DMS114 treated with DMSO at 0.1 percent for 48 hours (cell line): ENCODE measurements around the gene REEP3.

Experiments used
- DNase-seq: peaks from one replicate; lab custom pipeline; 2025; ENCODE audit not compliant: unreplicated experiment; lab: John Stamatoyannopoulos, UW

The REEP3 gene

GRCh38 chr10:63584725-63585035 is 63.5 kb downstream of the REEP3 start:
- DNase-seq, result no peak

DNA sequence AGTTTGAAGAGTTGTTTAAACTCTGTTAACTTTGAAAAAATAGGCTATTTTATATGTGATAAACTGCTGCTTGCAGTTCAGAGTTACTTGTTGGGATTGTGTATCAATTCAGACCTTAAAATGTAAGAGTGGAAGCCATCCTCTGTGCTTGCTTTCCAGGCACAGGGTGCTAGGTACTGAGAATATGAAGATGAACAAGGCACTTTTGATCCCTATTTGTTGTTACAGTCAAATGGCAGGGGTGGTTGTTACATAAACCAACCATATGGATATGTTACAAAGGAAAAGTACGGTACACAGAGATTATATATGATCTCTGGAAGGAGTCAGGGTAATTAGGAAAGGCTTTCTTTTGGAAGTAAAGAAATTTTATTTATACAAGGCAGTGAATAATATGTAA is 63.8 kb downstream of the REEP3 start:
- DNase-seq, result no peak

DNA sequence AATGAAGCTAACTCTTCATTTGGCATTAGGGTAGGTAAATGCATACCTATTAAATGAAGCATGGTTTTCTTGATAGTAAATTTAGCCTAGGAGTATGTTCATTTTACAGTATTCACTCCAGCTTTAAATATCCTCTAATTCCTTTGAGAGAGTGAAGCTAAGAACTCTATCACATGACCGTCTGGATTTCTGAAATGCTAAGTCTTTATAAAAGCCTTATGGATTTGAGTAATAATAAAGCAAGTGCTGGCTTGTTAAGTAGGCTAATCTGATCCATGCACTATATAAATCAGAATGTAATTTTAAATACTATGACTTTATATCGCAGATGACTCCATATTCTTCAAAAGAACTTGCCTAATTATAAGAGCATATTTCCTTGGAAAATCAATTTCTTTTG is 64.8 kb downstream of the REEP3 start:
- DNase-seq, result no peak

DNA sequence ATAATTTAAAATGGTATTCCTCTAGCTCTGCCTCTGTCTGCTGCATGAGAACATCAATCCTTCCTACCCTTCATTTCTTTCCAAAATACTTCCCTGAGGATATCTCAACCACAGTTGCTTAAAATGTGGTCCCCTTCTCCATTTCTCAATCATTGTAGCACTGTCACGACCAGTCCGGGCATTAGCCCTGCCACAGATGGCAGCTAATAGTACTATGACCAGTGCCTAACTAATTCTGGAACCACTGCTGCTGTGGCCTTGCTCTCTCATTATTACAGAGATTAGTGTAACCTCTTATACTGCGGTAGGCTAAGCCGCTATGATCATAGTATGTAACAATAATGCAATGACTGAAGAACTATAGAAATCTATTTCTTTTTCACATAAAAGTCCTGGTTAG is 66.0 kb downstream of the REEP3 start:
- no peak for DNase-seq

GRCh38 chr10:63588436-63589167 is 67.4 kb downstream of the REEP3 start:
- DNase-seq, result no peak

DNA sequence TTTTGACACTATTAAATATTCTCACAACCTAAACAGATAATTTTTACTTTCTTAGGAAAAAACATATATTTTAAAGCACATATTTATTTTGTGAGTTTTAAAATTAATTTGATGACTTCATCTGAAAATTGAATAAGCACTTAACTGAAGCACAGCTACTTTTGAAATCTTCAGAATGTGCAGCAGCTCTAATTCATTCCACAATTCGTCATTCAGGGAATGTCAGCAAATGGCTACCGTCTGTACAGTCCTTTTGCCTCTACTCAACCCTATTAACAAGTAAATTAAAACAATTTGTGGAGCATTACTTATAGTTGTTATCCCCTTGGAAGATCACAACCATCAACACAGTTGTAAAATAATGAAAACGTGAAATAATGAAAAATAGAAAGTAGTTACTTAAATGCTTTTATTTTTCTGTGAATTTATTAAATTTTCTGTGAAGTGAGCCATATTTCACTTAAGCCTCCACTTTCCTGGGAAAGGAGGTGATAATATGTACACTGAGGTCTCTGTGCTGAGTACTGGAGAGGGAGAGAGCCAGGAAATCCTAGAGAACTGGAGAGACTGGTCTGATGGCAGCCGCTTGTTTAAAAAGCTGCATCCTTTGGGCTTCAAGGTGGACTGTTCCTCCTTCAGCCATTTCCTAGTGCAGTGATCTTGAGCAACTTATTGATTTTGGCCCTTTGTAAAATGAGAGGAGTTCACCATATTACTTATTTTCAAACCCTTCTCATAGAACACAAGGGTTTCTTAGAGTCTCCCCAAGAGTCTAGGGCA is 70.6 kb downstream of the REEP3 start:
- DNase-seq, result no peak

DNA sequence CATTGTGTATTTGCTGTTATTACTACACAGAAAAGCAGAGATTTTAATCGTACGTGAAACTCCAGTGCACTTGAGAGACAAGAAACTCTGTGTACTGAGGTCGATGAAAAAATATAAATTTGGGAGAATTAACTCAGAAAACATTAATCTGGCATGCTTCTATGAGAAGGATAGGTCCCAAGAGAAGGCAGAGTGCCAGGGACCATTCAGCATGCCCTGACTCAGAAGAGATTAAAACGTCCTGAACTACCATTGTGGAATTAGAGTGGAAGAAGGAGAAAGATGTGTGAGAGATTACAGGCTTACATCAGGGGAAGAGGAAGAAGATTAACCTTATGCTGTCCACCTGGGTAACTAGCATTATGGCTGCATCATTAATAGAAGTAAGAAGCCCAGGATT is 72.4 kb downstream of the REEP3 start:
- DNase-seq, result no peak

GRCh38 chr10:63595072-63595471 is 73.9 kb downstream of the REEP3 start:
- DNase-seq, result no peak

DNA sequence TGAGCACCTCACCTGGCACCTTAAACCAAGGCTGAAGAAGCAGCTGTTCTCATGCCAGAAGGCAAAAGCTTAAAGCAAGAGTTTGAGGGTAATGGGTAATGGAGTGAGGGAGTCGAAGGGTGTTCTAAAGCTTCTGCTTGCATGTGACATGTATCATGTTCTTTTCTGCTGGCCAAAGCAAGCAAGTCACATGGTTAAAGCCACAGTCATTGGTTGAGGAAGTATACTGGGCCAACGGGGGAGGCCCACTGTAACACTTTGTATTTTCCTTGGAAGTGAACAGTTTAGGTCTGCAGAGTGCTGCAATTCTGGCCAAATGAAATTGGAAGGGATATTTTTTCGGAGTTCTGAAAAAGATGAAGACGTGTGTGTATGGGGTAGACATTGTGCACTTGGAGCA is 75.7 kb downstream of the REEP3 start:
- no peak for DNase-seq

- no peak for DNase-seq
Measured at GRCh38 chr10:63600540-63600939, 79.3 kb downstream of the REEP3 start.

DNA sequence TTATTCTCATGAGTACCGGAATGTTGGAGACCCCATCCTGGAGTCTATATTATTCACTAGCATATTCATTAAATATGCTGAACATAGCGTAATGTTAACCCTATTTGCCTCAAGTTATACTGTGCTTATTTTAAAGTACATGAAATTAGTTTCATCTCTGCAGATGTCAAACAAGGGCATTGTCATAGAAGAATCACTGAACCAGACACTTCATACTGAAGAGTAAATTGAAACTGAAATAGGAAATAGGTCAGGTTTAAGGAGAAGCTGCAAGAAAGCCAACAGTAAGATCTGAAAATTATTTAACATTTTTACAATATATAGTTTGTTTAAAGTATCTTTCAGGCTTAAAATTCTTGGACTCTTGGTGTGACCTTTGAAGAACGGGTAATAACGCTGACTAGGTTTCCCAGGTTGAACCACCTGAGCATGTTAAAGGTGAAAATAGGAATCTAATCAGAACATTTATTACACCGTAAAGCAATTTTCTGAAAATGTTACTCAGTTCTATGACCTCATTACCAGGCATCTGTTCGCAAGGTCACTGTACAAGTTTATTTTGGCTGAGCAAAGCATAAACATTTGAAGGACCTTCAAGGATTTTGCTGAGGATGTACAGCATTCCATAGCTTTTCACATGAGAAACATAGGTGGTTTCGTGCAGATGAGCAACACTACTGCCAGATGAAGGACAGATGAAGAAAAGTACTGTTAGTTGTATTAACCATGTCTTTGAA is 82.7 kb downstream of the REEP3 start:
- no peak for DNase-seq

GRCh38 chr10:63605197-63605967 is 84.2 kb downstream of the REEP3 start:
- no peak for DNase-seq

GRCh38 chr10:63608511-63608910 is 87.3 kb downstream of the REEP3 start:
- DNase-seq, result no peak

GRCh38 chr10:63611078-63611477 is 89.9 kb downstream of the REEP3 start:
- no peak for DNase-seq

DNA sequence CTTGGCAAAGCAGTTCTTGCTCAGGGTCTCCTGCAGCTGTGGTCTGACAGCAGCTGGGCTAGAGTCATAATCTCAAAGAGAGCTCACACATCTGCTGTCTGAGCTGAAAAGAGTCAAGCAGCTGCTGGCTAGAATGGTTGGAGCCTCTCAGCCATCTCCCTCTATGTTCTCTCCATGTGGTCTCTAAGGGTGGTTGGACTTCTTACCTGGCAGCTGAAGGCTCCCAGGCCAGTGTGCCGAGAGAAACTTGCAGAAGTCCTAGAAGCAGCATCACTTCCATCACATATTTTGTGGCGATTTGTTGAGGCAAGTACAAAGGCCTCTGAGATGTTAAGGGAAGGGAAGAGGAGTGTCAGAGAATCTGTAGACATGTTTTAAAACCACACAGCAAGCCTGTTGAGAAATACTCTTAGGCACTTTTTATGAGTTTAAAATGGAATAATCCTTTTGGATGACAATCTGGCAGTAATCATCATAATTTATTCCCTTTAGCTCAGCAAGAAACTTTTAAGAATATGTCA is 93.2 kb downstream of the REEP3 start:
- DNase-seq, result no peak

GRCh38 chr10:63618552-63618951 is 97.4 kb downstream of the REEP3 start:
- DNase-seq, result no peak

DNA sequence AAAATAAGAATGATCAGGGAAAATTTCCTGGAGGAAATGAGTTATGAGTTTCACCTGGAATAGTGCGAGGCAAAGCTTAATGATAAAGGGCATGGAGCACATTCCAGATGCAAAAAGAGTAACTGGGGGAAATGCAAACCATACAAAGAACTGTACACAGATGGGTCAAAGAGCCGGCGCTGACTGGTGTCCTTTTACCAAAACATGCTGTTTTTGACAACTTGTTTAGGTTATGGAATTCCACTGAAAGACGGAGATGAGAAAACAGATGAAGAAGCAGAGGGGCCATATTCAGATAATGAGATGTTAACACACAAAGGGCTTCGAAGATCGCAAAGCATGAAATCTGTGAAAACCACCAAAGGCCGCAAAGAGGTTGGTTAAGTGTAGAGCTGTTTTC is 98.2 kb downstream of the REEP3 start:
- DNase-seq, result no peak

DNA sequence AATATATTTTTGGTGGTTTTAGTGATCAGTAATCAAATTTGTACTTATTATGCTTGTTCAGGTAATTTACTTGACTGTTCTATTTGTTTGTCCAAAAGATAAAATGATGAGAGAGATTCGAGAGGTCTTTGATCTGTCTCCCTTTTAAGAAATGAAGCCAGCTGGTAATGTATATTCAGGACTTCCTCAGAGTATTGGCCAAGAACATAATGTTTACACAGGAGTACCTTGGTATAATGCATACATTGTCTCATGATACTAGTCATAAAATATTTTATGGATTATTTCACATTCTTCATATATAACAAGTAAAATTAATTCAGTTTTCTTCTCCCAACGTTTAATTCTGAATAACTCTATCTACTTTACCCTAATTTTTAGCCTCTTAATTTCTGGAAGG is 100.9 kb downstream of the REEP3 start:
- no peak for DNase-seq

DNA sequence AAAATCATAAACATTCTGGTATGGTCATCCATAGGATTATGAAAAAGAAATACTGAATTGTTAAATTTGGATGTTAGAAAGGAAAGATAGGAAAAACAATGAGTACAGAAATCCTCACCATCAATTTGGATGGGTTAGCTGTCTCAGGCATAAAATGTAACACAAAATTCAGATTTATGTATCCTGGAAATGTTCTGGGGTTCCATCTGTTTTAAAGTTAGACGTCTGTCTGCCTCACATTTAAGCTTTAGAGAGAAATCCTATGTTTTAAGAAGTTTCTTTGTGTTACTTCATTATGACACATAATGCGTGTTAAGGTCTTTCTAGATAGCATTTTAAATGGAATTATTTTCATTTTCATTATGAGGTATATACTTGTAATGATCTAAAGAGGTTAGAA is 103.5 kb downstream of the REEP3 start:
- DNase-seq, result no peak

- no peak for DNase-seq
Measured at GRCh38 chr10:63627396-63627795, 106.2 kb downstream of the REEP3 start.

DNA sequence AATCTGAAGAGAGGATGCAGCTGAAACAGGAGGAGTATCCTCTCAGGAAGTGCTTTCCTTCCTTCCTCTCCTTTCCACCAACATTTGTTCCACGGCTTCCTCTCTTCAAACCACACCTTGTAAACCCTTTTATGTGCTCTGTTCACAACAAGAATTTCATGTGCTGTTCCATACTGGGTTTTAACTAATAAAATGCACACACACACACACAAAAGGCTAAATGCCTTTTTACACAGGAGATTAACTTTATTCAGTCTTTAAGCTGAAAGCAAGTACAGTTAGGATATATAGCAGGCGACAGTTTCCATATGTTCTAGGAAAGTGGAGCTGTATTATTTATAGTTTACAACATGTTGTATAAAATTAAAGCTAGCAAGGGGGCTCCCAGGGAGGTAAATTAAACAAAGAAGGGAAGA is 106.7 kb downstream of the REEP3 start:
- no peak for DNase-seq
